Measurements from ENCODE around the gene UPK1A. TPM values are rescaled to one million over a fixed set of nuclear protein-coding genes. Genes with fewer than 3 reads are reported as not detected.

Gene UPK1A
- total and polyA plus RNA-seq, 2 donors (not counting 1 experiment from before 2014, with no cell fraction given): 0.16 TPM; not detected in 1

DNA sequence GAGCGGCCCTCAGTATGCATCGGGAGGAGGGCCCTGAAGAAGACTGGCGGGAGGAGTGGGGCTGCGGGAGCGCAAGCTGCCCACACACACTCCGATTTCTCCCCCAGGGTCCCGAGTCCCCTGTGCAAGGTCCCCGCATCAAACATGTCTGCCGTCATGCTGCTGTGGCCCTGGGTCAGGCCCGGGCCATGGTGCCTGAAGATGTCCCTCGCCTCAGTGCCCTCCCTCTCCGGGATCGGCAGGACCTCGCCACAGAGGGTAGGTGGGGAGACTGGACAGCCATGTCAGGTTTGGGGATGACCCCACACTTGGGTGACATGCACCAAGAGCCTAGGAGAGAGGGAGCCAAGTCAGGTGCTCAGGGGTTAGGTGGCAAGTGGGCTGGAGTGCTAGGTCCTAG, 56.1 kb downstream of the UPK1A start:
- WGBS (ENCODE audit: insufficient coverage): 94% methylated on average over 13 of the region's 14 CpGs
- H3K4me3 Mint-ChIP-seq: no peak overlapping the region
- ATAC-seq (ENCODE audit: low read depth): no peak
- DNase-seq: no peak
- Histone ChIP-seq H3K4me3 (ENCODE audit: control extremely low read depth in 1 of 5, extremely low read depth in 1 of 5, insufficient read depth in 1 of 5, low read depth in 2 of 5, low read length in 4 of 5) (no peak overlapping the region), H3K9ac (ENCODE audit: low read length) (no peak overlapping the region), H4K20me1 (ENCODE audit: control insufficient read depth, insufficient read depth, low read length, poor library complexity, severe bottlenecking) (peaks cover 66% of the 10 kb centered on the region), H3K27me3 (replicated peaks in 1 of 4; ENCODE audit: control extremely low read depth in 1 of 4, control insufficient read depth in 3 of 4, insufficient read depth in 4 of 4, low read length in 3 of 4) (no peaks in the 10 kb centered on the region), H3K9me3 (ENCODE audit: control extremely low read depth in 1 of 3, control insufficient read depth in 2 of 3, insufficient read depth in 1 of 3, low read length in 2 of 3) (no peaks in the 10 kb centered on the region), H3K4me2 (replicated peaks; ENCODE audit: low read depth, low read length, poor library complexity, severe bottlenecking) (no peak overlapping the region), H3K27ac (ENCODE audit: low read length in 2 of 2) (no peak overlapping the region), H3K4me1 (ENCODE audit: control insufficient read depth in 2 of 2, insufficient read depth in 2 of 2, low read length in 2 of 2) (peaks cover 8 to 15% of the 10 kb centered on the region in 2 donors), H3K36me3 (replicated peaks in 1 of 2; ENCODE audit: control extremely low read depth in 1 of 2, control insufficient read depth in 1 of 2, extremely low read depth in 1 of 2, insufficient read depth in 2 of 2, low read length in 1 of 2) (peaks cover 2 to 71% of the 10 kb centered on the region in 2 experiments), H3K79me2 (ENCODE audit: control insufficient read depth, insufficient read depth, low read length) (peaks cover 81% of the 10 kb centered on the region), H2AFZ (ENCODE audit: insufficient read depth, low read depth, low read length, poor library complexity, severe bottlenecking) (no peak overlapping the region)
- no peaks in the 10 kb centered on the region for H3K27me3 Mint-ChIP-seq
- H3K4me1 Mint-ChIP-seq: peaks cover 19% of the 10 kb centered on the region
- TF ChIP-seq EZH2 (IDR thresholded peaks at IDR 0.05; ENCODE audit: borderline replicate concordance, insufficient read depth, low read depth, low read length, poor library complexity, severe bottlenecking) (no peak), CTCF (IDR thresholded peaks at IDR 0.05) (no peak)
- no peak overlapping the region for H3K27ac Mint-ChIP-seq
- ChIA-PET CTCF (no interaction called here), POLR2A (interaction anchor here (0.6 kb wide), 1 partner anchor 410 kb away, joined by 8 read pairs; no protein-coding TSS in a partner anchor)
- intact Hi-C loops (cut with micrococcal nuclease): no loop called here
- H3K9me3 Mint-ChIP-seq (ENCODE audit: insufficient read depth): no peaks in the 10 kb centered on the region

- no peaks in the 10 kb centered on the region for H3K9me3 Mint-ChIP-seq (ENCODE audit: insufficient read depth)
- ChIA-PET CTCF (no interaction called here), POLR2A (no interaction called here)
- no peak overlapping the region for H3K4me3 ChIP-seq (ENCODE audit: control extremely low read depth in 1 of 5, extremely low read depth in 1 of 5, insufficient read depth in 1 of 5, low read depth in 2 of 5, low read length in 4 of 5)
- no peak overlapping the region for H3K4me3 Mint-ChIP-seq
- H4K20me1 ChIP-seq (ENCODE audit: control insufficient read depth, insufficient read depth, low read length, poor library complexity, severe bottlenecking): peaks cover 70% of the 10 kb centered on the region
- no peaks in the 10 kb centered on the region for H3K27me3 ChIP-seq (replicated peaks in 1 of 4; ENCODE audit: control extremely low read depth in 1 of 4, control insufficient read depth in 3 of 4, insufficient read depth in 4 of 4, low read length in 3 of 4)
- no peak overlapping the region for H2AFZ ChIP-seq (ENCODE audit: insufficient read depth, low read depth, low read length, poor library complexity, severe bottlenecking)
- DNase-seq (no peak), ATAC-seq (ENCODE audit: low read depth) (no peak)
- H3K4me1 Mint-ChIP-seq: peaks cover 19% of the 10 kb centered on the region
- TF ChIP-seq CTCF (IDR thresholded peaks at IDR 0.05) (no peak), EZH2 (IDR thresholded peaks at IDR 0.05; ENCODE audit: borderline replicate concordance, insufficient read depth, low read depth, low read length, poor library complexity, severe bottlenecking) (no peak)
- H3K9me3 ChIP-seq (ENCODE audit: control extremely low read depth in 1 of 3, control insufficient read depth in 2 of 3, insufficient read depth in 1 of 3, low read length in 2 of 3): no peaks in the 10 kb centered on the region
- H3K27ac Mint-ChIP-seq: no peak overlapping the region
- no peaks in the 10 kb centered on the region for H3K27me3 Mint-ChIP-seq
- peaks cover 85% of the 10 kb centered on the region for H3K79me2 ChIP-seq (ENCODE audit: control insufficient read depth, insufficient read depth, low read length)
- H3K4me2 ChIP-seq (replicated peaks; ENCODE audit: low read depth, low read length, poor library complexity, severe bottlenecking): no peak overlapping the region
- 99% methylated on average over 15 of the region's 16 CpGs for whole genome bisulfite sequencing (ENCODE audit: insufficient coverage)
- H3K4me1 ChIP-seq (ENCODE audit: control insufficient read depth in 2 of 2, insufficient read depth in 2 of 2, low read length in 2 of 2): peaks cover 8 to 15% of the 10 kb centered on the region in 2 donors
- no peak overlapping the region for H3K27ac ChIP-seq (ENCODE audit: low read length in 2 of 2)
- peaks cover 2 to 75% of the 10 kb centered on the region in 2 experiments for H3K36me3 ChIP-seq (replicated peaks in 1 of 2; ENCODE audit: control extremely low read depth in 1 of 2, control insufficient read depth in 1 of 2, extremely low read depth in 1 of 2, insufficient read depth in 2 of 2, low read length in 1 of 2)
- intact Hi-C loops (cut with micrococcal nuclease): no loop called here
- H3K9ac ChIP-seq (ENCODE audit: low read length): no peak overlapping the region
Observed at GRCh38 chr19:35722897-35723296, 56.6 kb downstream of the UPK1A start.

Measured in B cell (primary cell).